ENCODE results near the gene PDE6D.

DNA sequence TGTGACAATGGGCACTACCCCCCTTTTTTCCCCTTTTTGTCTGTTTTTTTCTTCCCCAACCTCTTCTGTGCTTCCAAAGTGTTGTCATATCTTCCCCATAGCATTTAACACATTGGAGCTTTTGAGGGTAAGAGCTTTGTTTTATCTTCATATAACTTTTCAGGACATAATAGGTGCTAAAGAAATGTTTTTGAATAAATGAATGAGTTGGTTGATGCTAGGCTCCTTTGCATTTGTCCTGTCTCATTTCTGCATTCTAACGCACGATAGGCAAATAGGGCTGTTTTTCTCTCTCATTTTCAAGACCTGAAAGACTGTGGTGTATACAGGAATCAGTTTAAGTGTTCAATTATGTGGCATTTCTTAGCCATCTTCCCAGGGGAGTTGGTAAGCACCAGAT, 4.3 kb upstream of the PDE6D start:
- no peak for TF ChIP-seq ISL1 (CRISPR knock-in tag; IDR thresholded peaks at IDR 0.05)
- TF ChIP-seq ZFP30 (CRISPR knock-in tag; IDR thresholded peaks at IDR 0.05), result no peak
- no peak for TF ChIP-seq ZNF70 (CRISPR knock-in tag; IDR thresholded peaks at IDR 0.05)
- no peak for TF ChIP-seq ZNF8 (CRISPR knock-in tag; IDR thresholded peaks at IDR 0.05)
- TF ChIP-seq, protein P1, sequence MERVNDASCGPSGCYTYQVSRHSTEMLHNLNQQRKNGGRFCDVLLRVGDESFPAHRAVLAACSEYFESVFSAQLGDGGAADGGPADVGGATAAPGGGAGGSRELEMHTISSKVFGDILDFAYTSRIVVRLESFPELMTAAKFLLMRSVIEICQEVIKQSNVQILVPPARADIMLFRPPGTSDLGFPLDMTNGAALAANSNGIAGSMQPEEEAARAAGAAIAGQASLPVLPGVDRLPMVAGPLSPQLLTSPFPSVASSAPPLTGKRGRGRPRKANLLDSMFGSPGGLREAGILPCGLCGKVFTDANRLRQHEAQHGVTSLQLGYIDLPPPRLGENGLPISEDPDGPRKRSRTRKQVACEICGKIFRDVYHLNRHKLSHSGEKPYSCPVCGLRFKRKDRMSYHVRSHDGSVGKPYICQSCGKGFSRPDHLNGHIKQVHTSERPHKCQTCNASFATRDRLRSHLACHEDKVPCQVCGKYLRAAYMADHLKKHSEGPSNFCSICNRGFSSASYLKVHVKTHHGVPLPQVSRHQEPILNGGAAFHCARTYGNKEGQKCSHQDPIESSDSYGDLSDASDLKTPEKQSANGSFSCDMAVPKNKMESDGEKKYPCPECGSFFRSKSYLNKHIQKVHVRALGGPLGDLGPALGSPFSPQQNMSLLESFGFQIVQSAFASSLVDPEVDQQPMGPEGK (CRISPR knock-in tag; IDR thresholded peaks at IDR 0.05; ENCODE audit: borderline replicate concordance), result no peak
